Memory B cell (primary cell): ENCODE measurements around the gene RTF2.

Experiments
- ATAC-seq: fragments of 150-1000 bp; cut with Tn5 transposase; 2 replicates; pipeline ENCODE4 v1.10.0; 2021; ENCODE audit warnings: low read depth, mild to moderate bottlenecking, moderate library complexity
- DNase-seq, 2 donors: peaks; one replicate each; pipeline ENCODE4 v3.0.0; 2022; ENCODE audit warnings: low spot score in 2 of 2
- H3K27ac Mint-ChIP-seq: one replicate; pipeline ENCODE4 v1.8.0; 2022; ENCODE audit warnings: mild to moderate bottlenecking, moderate library complexity, mixed read lengths
- H3K27me3 Mint-ChIP-seq: one replicate; pipeline ENCODE4 v1.8.0; 2022; ENCODE audit warnings: mixed read lengths
- H3K36me3 Mint-ChIP-seq: one replicate; pipeline ENCODE4 v1.8.0; 2022; ENCODE audit warnings: mild to moderate bottlenecking, mixed read lengths
- H3K4me1 Mint-ChIP-seq: one replicate; pipeline ENCODE4 v1.8.0; 2022; ENCODE audit warnings: mixed read lengths
- H3K4me3 Mint-ChIP-seq: one replicate; pipeline ENCODE4 v1.8.0; 2022; ENCODE audit warnings: mild to moderate bottlenecking, moderate library complexity, mixed read lengths
- H3K9me3 Mint-ChIP-seq: one replicate; pipeline ENCODE4 v1.8.0; 2022; ENCODE audit warnings: mixed read lengths

Gene RTF2, protein sequence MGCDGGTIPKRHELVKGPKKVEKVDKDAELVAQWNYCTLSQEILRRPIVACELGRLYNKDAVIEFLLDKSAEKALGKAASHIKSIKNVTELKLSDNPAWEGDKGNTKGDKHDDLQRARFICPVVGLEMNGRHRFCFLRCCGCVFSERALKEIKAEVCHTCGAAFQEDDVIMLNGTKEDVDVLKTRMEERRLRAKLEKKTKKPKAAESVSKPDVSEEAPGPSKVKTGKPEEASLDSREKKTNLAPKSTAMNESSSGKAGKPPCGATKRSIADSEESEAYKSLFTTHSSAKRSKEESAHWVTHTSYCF

GRCh38 chr20:56468316-56469076 lies at the start of gene RTF2:
TSS of gene RTF2 (plus strand) at chr20:56468627. CDS start at chr20:56468698, 71 bp downstream.
- DNase-seq (peak; percentile 97 to 98), ATAC-seq (peak; percentile 93)
- Mint-ChIP-seq H3K36me3 (peaks cover 9% of the 10 kb centered on the region), H3K4me3 (peak within 1 kb of the TSS; percentile 97), H3K9me3 (no peaks in the 10 kb centered on the region), H3K4me1 (peaks cover 20% of the 10 kb centered on the region), H3K27ac (peak within 1 kb of the TSS; percentile 97), H3K27me3 (no peaks in the 10 kb centered on the region)

- ATAC-seq, result no peak
- Mint-ChIP-seq H3K27ac (no peak overlapping the region), H3K4me1 (peaks cover 7% of the 10 kb centered on the region)
Measured at GRCh38 chr20:56420028-56420427, 48.4 kb upstream of the RTF2 start.

GRCh38 chr20:56420940-56421688 lies 47.3 kb upstream of the RTF2 start:
- H3K36me3 Mint-ChIP-seq, result peaks cover 8% of the 10 kb centered on the region
- H3K4me1 Mint-ChIP-seq, result peaks cover 7% of the 10 kb centered on the region

More at GRCh38 chr20:56420028-56420427, 48.4 kb upstream of the RTF2 start:
- H3K36me3 Mint-ChIP-seq, result peaks cover 8% of the 10 kb centered on the region
- no peaks in the 10 kb centered on the region for H3K27me3 Mint-ChIP-seq
- DNase-seq, result no peak
- no peak overlapping the region for H3K4me3 Mint-ChIP-seq
- no peaks in the 10 kb centered on the region for H3K9me3 Mint-ChIP-seq

GRCh38 chr20:56422076-56422823 lies 46.2 kb upstream of the RTF2 start:
- Mint-ChIP-seq H3K9me3 (no peaks in the 10 kb centered on the region), H3K27me3 (no peaks in the 10 kb centered on the region), H3K4me1 (peaks cover 7% of the 10 kb centered on the region), H3K4me3 (no peak overlapping the region), H3K27ac (no peak overlapping the region), H3K36me3 (peaks cover 6% of the 10 kb centered on the region)
- DNase-seq, result no peak
- no peak for ATAC-seq

More at GRCh38 chr20:56420940-56421688, 47.3 kb upstream of the RTF2 start:
- no peaks in the 10 kb centered on the region for H3K27me3 Mint-ChIP-seq
- H3K4me3 Mint-ChIP-seq, result no peak overlapping the region
- ATAC-seq, result no peak
- H3K27ac Mint-ChIP-seq, result no peak overlapping the region
- no peak for DNase-seq
- no peaks in the 10 kb centered on the region for H3K9me3 Mint-ChIP-seq

DNA sequence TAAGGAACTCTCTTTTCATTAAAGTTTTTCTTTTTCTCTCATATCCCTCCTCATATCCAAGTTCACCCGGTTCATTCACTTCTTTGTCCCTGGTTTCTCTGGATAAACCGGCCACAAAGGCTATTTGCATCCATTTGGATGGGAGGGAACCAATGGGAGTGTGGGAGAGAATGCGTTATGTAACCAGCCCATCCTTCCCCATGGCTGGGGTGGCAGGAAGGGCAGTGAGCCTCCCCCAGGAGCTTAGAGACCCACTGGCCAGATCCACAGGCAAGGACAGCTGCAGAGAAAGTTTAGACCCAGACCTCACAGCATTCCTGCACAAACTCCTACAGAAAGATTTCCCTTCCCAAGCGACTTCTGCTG lies 45.6 kb upstream of the RTF2 start:
- Mint-ChIP-seq H3K27me3 (no peaks in the 10 kb centered on the region), H3K4me1 (peaks cover 7% of the 10 kb centered on the region), H3K27ac (no peak overlapping the region), H3K4me3 (no peak overlapping the region), H3K36me3 (peaks cover 4% of the 10 kb centered on the region), H3K9me3 (no peaks in the 10 kb centered on the region)
- DNase-seq, result no peak
- no peak for ATAC-seq

DNA sequence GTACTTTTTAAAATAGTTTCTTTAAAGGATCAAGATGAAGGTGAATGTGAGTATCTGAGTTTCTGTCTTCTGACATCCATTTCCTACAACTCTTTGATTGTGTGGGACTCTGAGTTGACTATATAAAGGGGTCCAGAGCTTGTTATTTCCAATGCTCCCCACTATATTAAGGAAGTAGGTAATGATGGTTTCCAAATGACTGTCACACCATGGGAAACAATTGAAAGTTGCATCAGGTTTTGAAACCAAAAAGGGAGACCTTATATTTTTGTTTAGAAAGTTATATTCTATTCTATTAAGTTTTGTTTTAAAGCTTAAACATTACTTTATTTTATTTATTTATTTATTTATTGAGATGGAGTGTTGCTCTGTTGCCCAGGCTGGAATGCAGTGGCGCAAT lies 45.2 kb upstream of the RTF2 start:
- no peaks in the 10 kb centered on the region for H3K27me3 Mint-ChIP-seq
- H3K36me3 Mint-ChIP-seq, result peaks cover 1% of the 10 kb centered on the region

DNA sequence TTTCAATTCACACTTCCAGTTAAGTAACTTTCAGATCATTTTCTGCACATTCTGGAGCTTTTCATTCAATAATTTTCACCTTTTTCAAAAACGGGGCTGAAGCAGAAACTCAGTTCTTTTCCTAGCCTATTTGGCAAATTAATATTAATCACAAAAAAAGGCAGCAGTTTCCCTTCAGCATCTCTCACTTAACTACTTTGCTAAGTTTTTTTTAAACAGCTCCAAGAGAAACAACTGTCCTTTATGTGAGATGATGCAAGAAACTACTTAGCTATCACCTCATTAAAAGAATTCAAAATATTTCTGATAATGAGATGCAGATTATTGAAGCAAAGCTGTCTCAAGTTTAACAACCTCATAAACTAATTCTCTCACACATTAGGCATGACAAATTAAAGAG lies 44.5 kb upstream of the RTF2 start:
- no peak for ATAC-seq
- H3K9me3 Mint-ChIP-seq, result no peaks in the 10 kb centered on the region
- no peak overlapping the region for H3K27ac Mint-ChIP-seq
- peaks cover 8% of the 10 kb centered on the region for H3K4me1 Mint-ChIP-seq
- no peak overlapping the region for H3K4me3 Mint-ChIP-seq
- H3K36me3 Mint-ChIP-seq, result peaks cover under 1% of the 10 kb centered on the region
- DNase-seq, result no peak
- H3K27me3 Mint-ChIP-seq, result no peaks in the 10 kb centered on the region

More for the DNA sequence above, 45.2 kb upstream of the RTF2 start:
- H3K27ac Mint-ChIP-seq, result no peak overlapping the region
- ATAC-seq (no peak), DNase-seq (no peak)
- no peaks in the 10 kb centered on the region for H3K9me3 Mint-ChIP-seq
- no peak overlapping the region for H3K4me3 Mint-ChIP-seq
- H3K4me1 Mint-ChIP-seq, result peaks cover 10% of the 10 kb centered on the region

DNA sequence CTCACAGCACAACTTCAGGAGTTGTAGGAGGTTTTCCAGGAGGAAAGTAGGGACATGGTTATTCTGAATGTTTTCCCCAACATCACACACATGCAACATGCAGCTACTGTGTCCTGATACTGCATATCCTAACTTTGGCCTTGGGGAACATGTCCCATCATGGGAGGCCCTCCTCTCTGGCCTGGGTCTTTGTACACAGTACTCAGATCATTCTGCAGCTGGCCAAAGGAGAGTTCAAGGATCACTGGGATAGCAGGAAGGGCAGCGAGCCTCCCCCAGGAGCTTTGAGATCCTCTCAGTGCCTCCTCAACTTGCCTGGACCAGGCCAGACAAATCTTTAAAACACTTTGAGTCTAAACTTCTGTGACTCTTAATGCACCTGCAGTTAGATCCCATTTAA lies 43.5 kb upstream of the RTF2 start:
- peaks cover 16% of the 10 kb centered on the region for H3K4me1 Mint-ChIP-seq
- peaks cover 1% of the 10 kb centered on the region for H3K9me3 Mint-ChIP-seq
- H3K4me3 Mint-ChIP-seq, result no peak overlapping the region
- H3K27me3 Mint-ChIP-seq, result no peaks in the 10 kb centered on the region
- no peak for ATAC-seq
- no peak for DNase-seq
- no peak overlapping the region for H3K27ac Mint-ChIP-seq
- H3K36me3 Mint-ChIP-seq, result peaks cover 2% of the 10 kb centered on the region

- ATAC-seq, result no peak
- no peaks in the 10 kb centered on the region for H3K27me3 Mint-ChIP-seq
- H3K27ac Mint-ChIP-seq, result no peak overlapping the region
- no peak for DNase-seq
- peaks cover 21% of the 10 kb centered on the region for H3K4me1 Mint-ChIP-seq
- H3K36me3 Mint-ChIP-seq, result peaks cover 2% of the 10 kb centered on the region
- H3K4me3 Mint-ChIP-seq, result no peak overlapping the region
- peaks cover 1% of the 10 kb centered on the region for H3K9me3 Mint-ChIP-seq
Measured at GRCh38 chr20:56426026-56426425, 42.4 kb upstream of the RTF2 start.

- DNase-seq (no peak), ATAC-seq (no peak)
- Mint-ChIP-seq H3K4me3 (no peak overlapping the region), H3K4me1 (peaks cover 21% of the 10 kb centered on the region), H3K27me3 (no peaks in the 10 kb centered on the region), H3K36me3 (peaks cover 2% of the 10 kb centered on the region), H3K27ac (no peak overlapping the region), H3K9me3 (peaks cover 1% of the 10 kb centered on the region)
Measured at GRCh38 chr20:56426926-56427325, 41.5 kb upstream of the RTF2 start.

GRCh38 chr20:56427797-56428196 lies 40.6 kb upstream of the RTF2 start:
- Mint-ChIP-seq H3K9me3 (peaks cover 1% of the 10 kb centered on the region), H3K27ac (no peak overlapping the region), H3K27me3 (no peaks in the 10 kb centered on the region), H3K36me3 (peaks cover 2% of the 10 kb centered on the region), H3K4me3 (no peak overlapping the region), H3K4me1 (peaks cover 18% of the 10 kb centered on the region)
- no peak for DNase-seq
- ATAC-seq, result no peak

- no peaks in the 10 kb centered on the region for H3K27me3 Mint-ChIP-seq
- no peak overlapping the region for H3K27ac Mint-ChIP-seq
- peaks cover 1% of the 10 kb centered on the region for H3K9me3 Mint-ChIP-seq
- ATAC-seq (no peak), DNase-seq (no peak)
- no peak overlapping the region for H3K4me3 Mint-ChIP-seq
- H3K4me1 Mint-ChIP-seq, result peaks cover 18% of the 10 kb centered on the region
- H3K36me3 Mint-ChIP-seq, result peaks cover 2% of the 10 kb centered on the region
Measured at GRCh38 chr20:56428410-56428809, 40.0 kb upstream of the RTF2 start.

GRCh38 chr20:56428881-56429280 lies 39.5 kb upstream of the RTF2 start:
- Mint-ChIP-seq H3K36me3 (peaks cover 2% of the 10 kb centered on the region), H3K27ac (no peak overlapping the region), H3K9me3 (peaks cover 1% of the 10 kb centered on the region), H3K4me1 (peaks cover 18% of the 10 kb centered on the region), H3K4me3 (peak overlapping the region; percentile 74), H3K27me3 (no peaks in the 10 kb centered on the region)
- no peak for DNase-seq
- no peak for ATAC-seq
